A673 (cell line): Measurements from ENCODE around the gene NCOA3.

Experiments
- CTCF ChIP-seq: fragments of 300-800, 200-600 bp; sonication (generic); conservative IDR thresholded peaks from 2 replicates; pipeline ENCODE4 v1.5.1; 2017; ENCODE audit warnings: low read depth, mild to moderate bottlenecking, antibody characterized with exemption, low read length, moderate library complexity, mixed read lengths
- EZH2 ChIP-seq: fragments of 200-600 bp; sonication (generic); IDR thresholded peaks from 2 replicates; pipeline ENCODE4 v1.6.1; 2017; ENCODE audit warnings: borderline replicate concordance, low read depth, mild to moderate bottlenecking, mixed read lengths, antibody characterized with exemption, low read length; ENCODE audit not compliant: poor library complexity, severe bottlenecking

GRCh38 chr20:47459344-47460073, 42.2 kb upstream of the NCOA3 start:
- TF ChIP-seq CTCF (no peak), EZH2 (no peak)
